SK-N-SH treated with all-trans-retinoic acid at 6 μM for 48 hours (cell line): ENCODE data around the gene SLC44A5.

Source experiments
- ARNTL ChIP-seq: fragments of 450-650 bp; formaldehyde crosslinking; IDR thresholded peaks from 2 replicates; pipeline ENCODE4 v1.5.0; 2020; ENCODE audit warnings: low read depth, mild to moderate bottlenecking, moderate library complexity, borderline replicate concordance
- CREB5 ChIP-seq: fragments of 250-450 bp; sonication (Bioruptor Pico); IDR thresholded peaks from 2 replicates; pipeline ENCODE4 v1.5.1; 2020; ENCODE audit warnings: low read depth, mild to moderate bottlenecking, moderate library complexity
- ISL1 ChIP-seq: fragments of 250-450 bp; sonication (Bioruptor Pico); IDR thresholded peaks from 2 replicates; pipeline ENCODE4 v2.1.2; 2022; ENCODE audit warnings: mild to moderate bottlenecking, moderate library complexity
- PATZ1 ChIP-seq: fragments of 250-450 bp; sonication (Bioruptor Pico); IDR thresholded peaks from 2 replicates; pipeline ENCODE4 v1.8.0; 2020; ENCODE audit warnings: mild to moderate bottlenecking, moderate library complexity, borderline replicate concordance
- RARB ChIP-seq: fragments of 250-450 bp; sonication (Bioruptor Pico); IDR thresholded peaks from 2 replicates; pipeline ENCODE4 v1.8.0; 2021; ENCODE audit warnings: mild to moderate bottlenecking, moderate library complexity
- SNAI2 ChIP-seq: fragments of 250-450 bp; sonication (Bioruptor Pico); IDR thresholded peaks from 2 replicates; pipeline ENCODE4 v1.5.0; 2020; ENCODE audit warnings: mild to moderate bottlenecking, moderate library complexity
- TOX ChIP-seq: fragments of 250-450 bp; sonication (Bioruptor Pico); IDR thresholded peaks from 2 replicates; pipeline ENCODE4 v1.8.0; 2021; ENCODE audit warnings: mild to moderate bottlenecking, moderate library complexity, borderline replicate concordance
- ZC3H10 ChIP-seq: fragments of 250-450 bp; sonication (Bioruptor Pico); IDR thresholded peaks from 2 replicates; pipeline ENCODE4 v1.5.1; 2021; ENCODE audit warnings: mild to moderate bottlenecking, moderate library complexity
- ZFP3 ChIP-seq: fragments of 250-450 bp; sonication (Bioruptor Pico); IDR thresholded peaks from 2 replicates; pipeline ENCODE4 v1.5.0; 2020; ENCODE audit warnings: mild to moderate bottlenecking, moderate library complexity
- ZNF565 ChIP-seq: fragments of 450-650 bp; formaldehyde crosslinking; conservative IDR thresholded peaks from 2 replicates; pipeline ENCODE4 v1.5.0; 2020; ENCODE audit warnings: low read depth, mild to moderate bottlenecking, moderate library complexity
- ZNF70 ChIP-seq: fragments of 450-650 bp; formaldehyde crosslinking; IDR thresholded peaks from 2 replicates; pipeline ENCODE4 v1.5.0; 2020; ENCODE audit warnings: mild to moderate bottlenecking, moderate library complexity
- TF ChIP-seq, protein P1 (sequence below): fragments of 250-450 bp; sonication (Bioruptor Pico); IDR thresholded peaks from 2 replicates; pipeline ENCODE4 v1.5.0; 2020; ENCODE audit warnings: mild to moderate bottlenecking, moderate library complexity

DNA sequence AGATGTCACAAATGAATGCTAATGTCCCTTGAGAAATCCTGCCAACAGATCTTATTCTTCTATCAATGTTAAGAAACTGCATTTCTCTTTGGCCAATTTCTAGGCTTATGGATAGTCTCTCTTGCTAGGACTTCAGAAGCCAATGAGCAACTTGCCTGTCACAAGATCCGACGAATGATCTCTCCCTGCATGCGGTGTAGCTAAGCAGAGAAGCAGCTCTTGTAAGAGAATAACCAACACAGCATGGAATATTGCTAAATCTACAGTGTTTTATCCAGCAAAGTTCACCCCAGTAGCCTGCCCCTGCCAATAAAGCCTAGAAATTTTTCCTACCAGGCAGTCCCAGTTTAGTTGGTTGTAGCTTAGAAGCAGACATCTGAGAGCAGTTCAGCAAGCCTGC lies 2.1 kb upstream of the SLC44A5 start:
- TF ChIP-seq ZFP3 (CRISPR knock-in tag) (no peak), ZNF565 (no peak), SNAI2 (CRISPR knock-in tag) (no peak), ZC3H10 (CRISPR knock-in tag) (no peak), TOX (CRISPR knock-in tag) (no peak), CREB5 (CRISPR knock-in tag) (no peak), RARB (CRISPR knock-in tag) (no peak), ZNF70 (no peak), ISL1 (CRISPR knock-in tag) (no peak), PATZ1 (CRISPR knock-in tag) (no peak), ARNTL (CRISPR knock-in tag) (no peak)
- TF ChIP-seq, protein P1, sequence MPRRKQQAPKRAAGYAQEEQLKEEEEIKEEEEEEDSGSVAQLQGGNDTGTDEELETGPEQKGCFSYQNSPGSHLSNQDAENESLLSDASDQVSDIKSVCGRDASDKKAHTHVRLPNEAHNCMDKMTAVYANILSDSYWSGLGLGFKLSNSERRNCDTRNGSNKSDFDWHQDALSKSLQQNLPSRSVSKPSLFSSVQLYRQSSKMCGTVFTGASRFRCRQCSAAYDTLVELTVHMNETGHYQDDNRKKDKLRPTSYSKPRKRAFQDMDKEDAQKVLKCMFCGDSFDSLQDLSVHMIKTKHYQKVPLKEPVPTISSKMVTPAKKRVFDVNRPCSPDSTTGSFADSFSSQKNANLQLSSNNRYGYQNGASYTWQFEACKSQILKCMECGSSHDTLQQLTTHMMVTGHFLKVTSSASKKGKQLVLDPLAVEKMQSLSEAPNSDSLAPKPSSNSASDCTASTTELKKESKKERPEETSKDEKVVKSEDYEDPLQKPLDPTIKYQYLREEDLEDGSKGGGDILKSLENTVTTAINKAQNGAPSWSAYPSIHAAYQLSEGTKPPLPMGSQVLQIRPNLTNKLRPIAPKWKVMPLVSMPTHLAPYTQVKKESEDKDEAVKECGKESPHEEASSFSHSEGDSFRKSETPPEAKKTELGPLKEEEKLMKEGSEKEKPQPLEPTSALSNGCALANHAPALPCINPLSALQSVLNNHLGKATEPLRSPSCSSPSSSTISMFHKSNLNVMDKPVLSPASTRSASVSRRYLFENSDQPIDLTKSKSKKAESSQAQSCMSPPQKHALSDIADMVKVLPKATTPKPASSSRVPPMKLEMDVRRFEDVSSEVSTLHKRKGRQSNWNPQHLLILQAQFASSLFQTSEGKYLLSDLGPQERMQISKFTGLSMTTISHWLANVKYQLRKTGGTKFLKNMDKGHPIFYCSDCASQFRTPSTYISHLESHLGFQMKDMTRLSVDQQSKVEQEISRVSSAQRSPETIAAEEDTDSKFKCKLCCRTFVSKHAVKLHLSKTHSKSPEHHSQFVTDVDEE (CRISPR knock-in tag), result no peak
